Spleen (tissue), 7 donors: ENCODE data around the gene CRB2.

Experiments used
- POLR2AphosphoS5 ChIP-seq, 3 donors: sonication (generic); formaldehyde crosslinking; IDR thresholded peaks; one replicate each; pipeline ENCODE4 v1.5.1; 2017; ENCODE audit warnings: antibody characterized with exemption in 3 of 3
- TF ChIP-seq, protein P1 (sequence below), 11 experiments: fragments of 200-600 bp in 7 of 11; fragments of 450-650 bp in 4 of 11; sonication (generic) in 4 of 11; IDR thresholded peaks in 8 of 11; conservative IDR thresholded peaks in 3 of 11; 1 replicate in 7 of 11; 2 replicates in 4 of 11; pipeline versions ENCODE4 v1.4.0 to v1.8.0; 2016 to 2021; ENCODE audit warnings: antibody characterized with exemption in 11 of 11, inconsistent platforms in 4 of 11, mild to moderate bottlenecking in 1 of 11
- donor health status: DM: no; HTN: no; CAD: no; lungs with moderate emphysema.
- donor health status: DM: no; HTN: no; CAD: no.
- donor health status: DM: no; HTN: no; CAD: no.

DNA sequence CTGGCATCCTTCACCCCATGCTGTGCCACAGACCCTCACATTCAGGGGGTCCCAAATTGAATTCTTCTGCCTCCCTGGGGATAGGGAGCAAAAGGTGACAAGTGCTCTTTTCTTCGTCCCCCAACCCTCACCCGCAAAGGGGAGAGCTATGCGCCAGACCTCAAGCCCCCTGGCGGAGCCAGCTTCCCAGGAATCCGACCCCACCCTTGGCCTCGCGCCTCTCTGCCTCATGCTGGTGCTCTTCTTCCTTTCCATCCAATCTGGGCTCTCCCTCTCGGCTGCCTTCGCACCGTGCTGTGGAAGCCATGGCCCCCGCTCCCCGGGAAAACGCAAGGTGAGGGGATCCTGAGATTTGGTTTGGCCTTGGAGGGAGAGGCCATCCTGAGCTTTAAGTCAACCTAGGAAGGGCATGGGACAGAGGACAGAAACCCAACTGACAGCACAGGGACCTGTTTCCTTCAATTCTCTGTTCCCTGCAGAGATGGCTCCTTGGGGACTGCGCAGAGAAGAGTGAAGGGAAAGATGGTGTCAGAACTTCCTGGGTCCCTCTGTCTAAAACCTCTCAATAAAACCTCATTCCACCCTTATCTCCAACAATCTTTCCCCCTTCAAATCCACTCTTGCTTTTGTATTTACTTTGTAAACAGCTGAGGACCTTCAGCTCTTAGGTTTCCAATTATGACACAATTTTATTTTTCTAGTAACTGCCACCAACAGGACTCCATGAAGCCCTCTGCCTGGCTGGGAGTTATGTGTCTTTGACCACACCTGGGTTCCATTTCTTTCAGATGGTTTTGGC lies 36.3 kb upstream of the CRB2 start:
- TF ChIP-seq, protein P1, sequence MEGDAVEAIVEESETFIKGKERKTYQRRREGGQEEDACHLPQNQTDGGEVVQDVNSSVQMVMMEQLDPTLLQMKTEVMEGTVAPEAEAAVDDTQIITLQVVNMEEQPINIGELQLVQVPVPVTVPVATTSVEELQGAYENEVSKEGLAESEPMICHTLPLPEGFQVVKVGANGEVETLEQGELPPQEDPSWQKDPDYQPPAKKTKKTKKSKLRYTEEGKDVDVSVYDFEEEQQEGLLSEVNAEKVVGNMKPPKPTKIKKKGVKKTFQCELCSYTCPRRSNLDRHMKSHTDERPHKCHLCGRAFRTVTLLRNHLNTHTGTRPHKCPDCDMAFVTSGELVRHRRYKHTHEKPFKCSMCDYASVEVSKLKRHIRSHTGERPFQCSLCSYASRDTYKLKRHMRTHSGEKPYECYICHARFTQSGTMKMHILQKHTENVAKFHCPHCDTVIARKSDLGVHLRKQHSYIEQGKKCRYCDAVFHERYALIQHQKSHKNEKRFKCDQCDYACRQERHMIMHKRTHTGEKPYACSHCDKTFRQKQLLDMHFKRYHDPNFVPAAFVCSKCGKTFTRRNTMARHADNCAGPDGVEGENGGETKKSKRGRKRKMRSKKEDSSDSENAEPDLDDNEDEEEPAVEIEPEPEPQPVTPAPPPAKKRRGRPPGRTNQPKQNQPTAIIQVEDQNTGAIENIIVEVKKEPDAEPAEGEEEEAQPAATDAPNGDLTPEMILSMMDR (IDR thresholded peaks at IDR 0.05 in 8 of 11, conservative IDR thresholded peaks at IDR 0.05 in 3 of 11) = no peak
- TF ChIP-seq POLR2AphosphoS5 (IDR thresholded peaks at IDR 0.05) = no peak
